T-helper 2 cell treated with Interferon-gamma antibody and Interleukin-4, amounts not matched to agents 5 μg/mL and 100 μg/mL, for 36 hours (primary cell): Measurements from ENCODE around the gene ING3.
"Not testable (repeated sequence)": the region's sequence is repeated elsewhere in the genome, so short reads cannot be mapped to it uniquely, and the experiment has no call there.

Source experiments
- DNase-seq: peaks from one replicate; pipeline ENCODE4 v3.0.0; 2021; ENCODE audit warnings: low spot score
- H3K27ac Mint-ChIP-seq: one replicate; pipeline ENCODE4 v1.8.0; 2021; ENCODE audit warnings: mild to moderate bottlenecking, mixed read lengths
- H3K27me3 Mint-ChIP-seq: one replicate; pipeline ENCODE4 v1.8.0; 2021; ENCODE audit warnings: low read depth, mixed read lengths
- H3K36me3 Mint-ChIP-seq: one replicate; pipeline ENCODE4 v1.8.0; 2021; ENCODE audit warnings: low read depth, mixed read lengths
- H3K4me1 Mint-ChIP-seq: one replicate; pipeline ENCODE4 v1.8.0; 2021; ENCODE audit warnings: low read depth, mixed read lengths
- H3K4me3 Mint-ChIP-seq: one replicate; pipeline ENCODE4 v1.8.0; 2022; ENCODE audit warnings: mild to moderate bottlenecking, moderate library complexity, mixed read lengths
- H3K9me3 Mint-ChIP-seq: one replicate; pipeline ENCODE4 v1.8.0; 2021; ENCODE audit warnings: mixed read lengths

The ING3 gene

GRCh38 chr7:120998520-120998919 is 47.9 kb downstream of the ING3 start:
- no peak overlapping the region for H3K27ac Mint-ChIP-seq
- peaks cover 44% of the 10 kb centered on the region for H3K27me3 Mint-ChIP-seq
- DNase-seq: no peak
- H3K4me3 Mint-ChIP-seq: no peak overlapping the region
- no peaks in the 10 kb centered on the region for H3K36me3 Mint-ChIP-seq
- peaks cover 6% of the 10 kb centered on the region for H3K4me1 Mint-ChIP-seq
- no peaks in the 10 kb centered on the region for H3K9me3 Mint-ChIP-seq

GRCh38 chr7:120998996-120999565 is 48.5 kb downstream of the ING3 start:
- no peaks in the 10 kb centered on the region for H3K9me3 Mint-ChIP-seq
- H3K27me3 Mint-ChIP-seq: peaks cover 40% of the 10 kb centered on the region
- no peak for DNase-seq
- peaks cover 6% of the 10 kb centered on the region for H3K4me1 Mint-ChIP-seq
- no peak overlapping the region for H3K4me3 Mint-ChIP-seq
- no peak overlapping the region for H3K27ac Mint-ChIP-seq
- H3K36me3 Mint-ChIP-seq: no peaks in the 10 kb centered on the region

GRCh38 chr7:121000081-121000983 is 49.8 kb downstream of the ING3 start:
- Mint-ChIP-seq H3K27me3 (peaks cover 30% of the 10 kb centered on the region), H3K9me3 (no peaks in the 10 kb centered on the region), H3K27ac (no peak overlapping the region), H3K36me3 (no peaks in the 10 kb centered on the region), H3K4me1 (peaks cover 6% of the 10 kb centered on the region), H3K4me3 (no peak overlapping the region)
- no peak for DNase-seq

GRCh38 chr7:121001234-121001906 is 50.8 kb downstream of the ING3 start:
- Mint-ChIP-seq H3K4me3 (no peak overlapping the region), H3K27me3 (peaks cover 26% of the 10 kb centered on the region), H3K36me3 (no peaks in the 10 kb centered on the region), H3K9me3 (no peaks in the 10 kb centered on the region), H3K4me1 (peaks cover 6% of the 10 kb centered on the region), H3K27ac (no peak overlapping the region)
- DNase-seq: no peak

- Mint-ChIP-seq H3K9me3 (no peaks in the 10 kb centered on the region), H3K36me3 (no peaks in the 10 kb centered on the region), H3K27ac (no peak overlapping the region), H3K4me3 (no peak overlapping the region), H3K4me1 (peaks cover 4% of the 10 kb centered on the region), H3K27me3 (peaks cover 24% of the 10 kb centered on the region)
- no peak for DNase-seq
Measured at GRCh38 chr7:121002048-121002756, 51.6 kb downstream of the ING3 start.

- Mint-ChIP-seq H3K36me3 (no peaks in the 10 kb centered on the region), H3K4me3 (no peak overlapping the region), H3K4me1 (peaks cover 4% of the 10 kb centered on the region), H3K27me3 (peaks cover 27% of the 10 kb centered on the region), H3K9me3 (no peaks in the 10 kb centered on the region), H3K27ac (no peak overlapping the region)
- DNase-seq: no peak
Measured at GRCh38 chr7:121002757-121003200, 52.2 kb downstream of the ING3 start.

GRCh38 chr7:121003986-121004685 is 53.6 kb downstream of the ING3 start:
- Mint-ChIP-seq H3K27ac (no peak overlapping the region), H3K4me3 (no peak overlapping the region), H3K4me1 (peaks cover 4% of the 10 kb centered on the region), H3K27me3 (peaks cover 27% of the 10 kb centered on the region), H3K9me3 (no peaks in the 10 kb centered on the region), H3K36me3 (no peaks in the 10 kb centered on the region)
- no peak for DNase-seq

- not testable (repeated sequence) for DNase-seq, H3K36me3 Mint-ChIP-seq, H3K4me3 Mint-ChIP-seq, H3K9me3 Mint-ChIP-seq, H3K4me1 Mint-ChIP-seq, H3K27ac Mint-ChIP-seq
- peaks cover 26% of the 10 kb centered on the region for H3K27me3 Mint-ChIP-seq
Measured at GRCh38 chr7:121005058-121005457, 54.5 kb downstream of the ING3 start.

- no peak overlapping the region for H3K27ac Mint-ChIP-seq
- no peak for DNase-seq
- no peaks in the 10 kb centered on the region for H3K4me1 Mint-ChIP-seq
- peaks cover 19% of the 10 kb centered on the region for H3K27me3 Mint-ChIP-seq
- no peaks in the 10 kb centered on the region for H3K36me3 Mint-ChIP-seq
- H3K9me3 Mint-ChIP-seq: no peaks in the 10 kb centered on the region
- H3K4me3 Mint-ChIP-seq: no peak overlapping the region
Measured at GRCh38 chr7:121005996-121006584, 55.5 kb downstream of the ING3 start.

GRCh38 chr7:121006711-121007315 is 56.2 kb downstream of the ING3 start:
- no peak for DNase-seq
- Mint-ChIP-seq H3K4me3 (no peak overlapping the region), H3K36me3 (no peaks in the 10 kb centered on the region), H3K9me3 (no peaks in the 10 kb centered on the region), H3K4me1 (no peaks in the 10 kb centered on the region), H3K27ac (no peak overlapping the region), H3K27me3 (peaks cover 19% of the 10 kb centered on the region)

- H3K9me3 Mint-ChIP-seq: no peaks in the 10 kb centered on the region
- no peak overlapping the region for H3K4me3 Mint-ChIP-seq
- H3K27ac Mint-ChIP-seq: no peak overlapping the region
- H3K4me1 Mint-ChIP-seq: no peaks in the 10 kb centered on the region
- H3K36me3 Mint-ChIP-seq: no peaks in the 10 kb centered on the region
- H3K27me3 Mint-ChIP-seq: peaks cover 24% of the 10 kb centered on the region
- no peak for DNase-seq
Measured at GRCh38 chr7:121008816-121009215, 58.2 kb downstream of the ING3 start.

- H3K27ac Mint-ChIP-seq: no peak overlapping the region
- H3K27me3 Mint-ChIP-seq: peaks cover 22% of the 10 kb centered on the region
- H3K4me1 Mint-ChIP-seq: no peaks in the 10 kb centered on the region
- no peak overlapping the region for H3K4me3 Mint-ChIP-seq
- no peak for DNase-seq
- H3K36me3 Mint-ChIP-seq: no peaks in the 10 kb centered on the region
- no peaks in the 10 kb centered on the region for H3K9me3 Mint-ChIP-seq
Measured at GRCh38 chr7:121011401-121011800, 60.8 kb downstream of the ING3 start.
